GM12878 (cell line): ENCODE data around the gene KLRG1.

Experiments
- BMI1 ChIP-seq: fragments of 450-650 bp; IDR thresholded peaks from 2 replicates; pipeline ENCODE4 v1.6.1; 2016; ENCODE audit warnings: mild to moderate bottlenecking, moderate library complexity, borderline replicate concordance
- MAX ChIP-seq: IDR thresholded peaks from 2 replicates; pipeline ENCODE4 v1.6.1; 2012; ENCODE audit warnings: low read depth, low read length, improper control_type of control experiment
- NFXL1 ChIP-seq: fragments of 450-650 bp; IDR thresholded peaks from 2 replicates; pipeline ENCODE4 v1.6.1; 2017; ENCODE audit warnings: antibody characterized with exemption, mild to moderate bottlenecking, borderline replicate concordance
- NFYA ChIP-seq: IDR thresholded peaks from 2 replicates; pipeline ENCODE4 v1.6.1; 2011; ENCODE audit warnings: low read depth, mild to moderate bottlenecking, low read length, improper control_type of control experiment, borderline replicate concordance
- NR2C1 ChIP-seq: fragments of 450-650 bp; IDR thresholded peaks from 2 replicates; pipeline ENCODE4 v1.6.1; 2017; ENCODE audit warnings: antibody characterized with exemption, mild to moderate bottlenecking, moderate library complexity
- NR2C2 ChIP-seq: IDR thresholded peaks from 2 replicates; pipeline ENCODE4 v1.6.1; 2011; ENCODE audit warnings: borderline replicate concordance, low read depth; ENCODE audit not compliant: control insufficient read depth, insufficient read length
- POLR2A ChIP-seq: IDR thresholded peaks from 2 replicates; pipeline ENCODE4 v1.6.1; 2011; ENCODE audit warnings: low read depth, mild to moderate bottlenecking, low read length
- SRF ChIP-seq, 2 experiments: IDR thresholded peaks; 2 replicates each; pipeline ENCODE4 v1.6.1; 2011; ENCODE audit warnings: low read depth in 2 of 2, low read length in 2 of 2, mild to moderate bottlenecking in 1 of 2, moderate library complexity in 1 of 2
- TAF1 ChIP-seq: IDR thresholded peaks from 2 replicates; pipeline ENCODE4 v1.6.1; 2011; ENCODE audit warnings: mild to moderate bottlenecking, low read depth, low read length, borderline replicate concordance
- YY1 ChIP-seq: IDR thresholded peaks from 2 replicates; pipeline ENCODE4 v1.6.1; 2011; ENCODE audit warnings: low read depth, mild to moderate bottlenecking, low read length
- ZBTB11 ChIP-seq: fragments of 450-650 bp; formaldehyde crosslinking; IDR thresholded peaks from 2 replicates; pipeline ENCODE4 v1.5.0; 2022; ENCODE audit warnings: mild to moderate bottlenecking, missing genetic modification characterization
- TF ChIP-seq, protein P1 (sequence below), 3 experiments: IDR thresholded peaks in 2 of 3; conservative IDR thresholded peaks in 1 of 3; 2 replicates each; pipeline ENCODE4 v1.5.1; 2011; ENCODE audit warnings: low read depth in 3 of 3, low read length in 3 of 3, mild to moderate bottlenecking in 3 of 3, control low read depth in 2 of 3, moderate library complexity in 2 of 3, inconsistent platforms in 1 of 3, mixed read lengths in 1 of 3; ENCODE audit not compliant: control insufficient read depth in 2 of 3, insufficient read depth in 1 of 3; ENCODE audit errors: extremely low read depth in 1 of 3
- TF ChIP-seq, protein P2 (sequence below): fragments of 450-650 bp; IDR thresholded peaks from 2 replicates; pipeline ENCODE4 v1.6.1; 2017; ENCODE audit warnings: mild to moderate bottlenecking, moderate library complexity
- TF ChIP-seq, protein P3 (sequence below): fragments of 450-650 bp; IDR thresholded peaks from 2 replicates; pipeline ENCODE4 v1.6.1; 2017; ENCODE audit warnings: antibody characterized with exemption, mild to moderate bottlenecking, moderate library complexity

- TF ChIP-seq TAF1 (no peak), NR2C1 (no peak), YY1 (no peak), NR2C2 (no peak), SRF (IDR thresholded peaks at IDR 0.05; ENCODE audit: low read depth in 2 of 2, low read length in 2 of 2) (no peak), ZBTB11 (CRISPR knock-in tag) (no peak), NFXL1 (no peak), MAX (no peak), NFYA (no peak), POLR2A (no peak), BMI1 (no peak)
- TF ChIP-seq, protein P1, sequence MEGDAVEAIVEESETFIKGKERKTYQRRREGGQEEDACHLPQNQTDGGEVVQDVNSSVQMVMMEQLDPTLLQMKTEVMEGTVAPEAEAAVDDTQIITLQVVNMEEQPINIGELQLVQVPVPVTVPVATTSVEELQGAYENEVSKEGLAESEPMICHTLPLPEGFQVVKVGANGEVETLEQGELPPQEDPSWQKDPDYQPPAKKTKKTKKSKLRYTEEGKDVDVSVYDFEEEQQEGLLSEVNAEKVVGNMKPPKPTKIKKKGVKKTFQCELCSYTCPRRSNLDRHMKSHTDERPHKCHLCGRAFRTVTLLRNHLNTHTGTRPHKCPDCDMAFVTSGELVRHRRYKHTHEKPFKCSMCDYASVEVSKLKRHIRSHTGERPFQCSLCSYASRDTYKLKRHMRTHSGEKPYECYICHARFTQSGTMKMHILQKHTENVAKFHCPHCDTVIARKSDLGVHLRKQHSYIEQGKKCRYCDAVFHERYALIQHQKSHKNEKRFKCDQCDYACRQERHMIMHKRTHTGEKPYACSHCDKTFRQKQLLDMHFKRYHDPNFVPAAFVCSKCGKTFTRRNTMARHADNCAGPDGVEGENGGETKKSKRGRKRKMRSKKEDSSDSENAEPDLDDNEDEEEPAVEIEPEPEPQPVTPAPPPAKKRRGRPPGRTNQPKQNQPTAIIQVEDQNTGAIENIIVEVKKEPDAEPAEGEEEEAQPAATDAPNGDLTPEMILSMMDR (IDR thresholded peaks at IDR 0.05 in 2 of 3, conservative IDR thresholded peaks at IDR 0.05 in 1 of 3; ENCODE audit: control insufficient read depth in 2 of 3, extremely low read depth in 1 of 3, insufficient read depth in 1 of 3, low read depth in 3 of 3, low read length in 3 of 3) = no peak
- TF ChIP-seq, protein P2, sequence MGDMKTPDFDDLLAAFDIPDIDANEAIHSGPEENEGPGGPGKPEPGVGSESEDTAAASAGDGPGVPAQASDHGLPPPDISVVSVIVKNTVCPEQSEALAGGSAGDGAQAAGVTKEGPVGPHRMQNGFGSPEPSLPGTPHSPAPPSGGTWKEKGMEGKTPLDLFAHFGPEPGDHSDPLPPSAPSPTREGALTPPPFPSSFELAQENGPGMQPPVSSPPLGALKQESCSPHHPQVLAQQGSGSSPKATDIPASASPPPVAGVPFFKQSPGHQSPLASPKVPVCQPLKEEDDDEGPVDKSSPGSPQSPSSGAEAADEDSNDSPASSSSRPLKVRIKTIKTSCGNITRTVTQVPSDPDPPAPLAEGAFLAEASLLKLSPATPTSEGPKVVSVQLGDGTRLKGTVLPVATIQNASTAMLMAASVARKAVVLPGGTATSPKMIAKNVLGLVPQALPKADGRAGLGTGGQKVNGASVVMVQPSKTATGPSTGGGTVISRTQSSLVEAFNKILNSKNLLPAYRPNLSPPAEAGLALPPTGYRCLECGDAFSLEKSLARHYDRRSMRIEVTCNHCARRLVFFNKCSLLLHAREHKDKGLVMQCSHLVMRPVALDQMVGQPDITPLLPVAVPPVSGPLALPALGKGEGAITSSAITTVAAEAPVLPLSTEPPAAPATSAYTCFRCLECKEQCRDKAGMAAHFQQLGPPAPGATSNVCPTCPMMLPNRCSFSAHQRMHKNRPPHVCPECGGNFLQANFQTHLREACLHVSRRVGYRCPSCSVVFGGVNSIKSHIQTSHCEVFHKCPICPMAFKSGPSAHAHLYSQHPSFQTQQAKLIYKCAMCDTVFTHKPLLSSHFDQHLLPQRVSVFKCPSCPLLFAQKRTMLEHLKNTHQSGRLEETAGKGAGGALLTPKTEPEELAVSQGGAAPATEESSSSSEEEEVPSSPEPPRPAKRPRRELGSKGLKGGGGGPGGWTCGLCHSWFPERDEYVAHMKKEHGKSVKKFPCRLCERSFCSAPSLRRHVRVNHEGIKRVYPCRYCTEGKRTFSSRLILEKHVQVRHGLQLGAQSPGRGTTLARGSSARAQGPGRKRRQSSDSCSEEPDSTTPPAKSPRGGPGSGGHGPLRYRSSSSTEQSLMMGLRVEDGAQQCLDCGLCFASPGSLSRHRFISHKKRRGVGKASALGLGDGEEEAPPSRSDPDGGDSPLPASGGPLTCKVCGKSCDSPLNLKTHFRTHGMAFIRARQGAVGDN = no peak
- TF ChIP-seq, protein P3, sequence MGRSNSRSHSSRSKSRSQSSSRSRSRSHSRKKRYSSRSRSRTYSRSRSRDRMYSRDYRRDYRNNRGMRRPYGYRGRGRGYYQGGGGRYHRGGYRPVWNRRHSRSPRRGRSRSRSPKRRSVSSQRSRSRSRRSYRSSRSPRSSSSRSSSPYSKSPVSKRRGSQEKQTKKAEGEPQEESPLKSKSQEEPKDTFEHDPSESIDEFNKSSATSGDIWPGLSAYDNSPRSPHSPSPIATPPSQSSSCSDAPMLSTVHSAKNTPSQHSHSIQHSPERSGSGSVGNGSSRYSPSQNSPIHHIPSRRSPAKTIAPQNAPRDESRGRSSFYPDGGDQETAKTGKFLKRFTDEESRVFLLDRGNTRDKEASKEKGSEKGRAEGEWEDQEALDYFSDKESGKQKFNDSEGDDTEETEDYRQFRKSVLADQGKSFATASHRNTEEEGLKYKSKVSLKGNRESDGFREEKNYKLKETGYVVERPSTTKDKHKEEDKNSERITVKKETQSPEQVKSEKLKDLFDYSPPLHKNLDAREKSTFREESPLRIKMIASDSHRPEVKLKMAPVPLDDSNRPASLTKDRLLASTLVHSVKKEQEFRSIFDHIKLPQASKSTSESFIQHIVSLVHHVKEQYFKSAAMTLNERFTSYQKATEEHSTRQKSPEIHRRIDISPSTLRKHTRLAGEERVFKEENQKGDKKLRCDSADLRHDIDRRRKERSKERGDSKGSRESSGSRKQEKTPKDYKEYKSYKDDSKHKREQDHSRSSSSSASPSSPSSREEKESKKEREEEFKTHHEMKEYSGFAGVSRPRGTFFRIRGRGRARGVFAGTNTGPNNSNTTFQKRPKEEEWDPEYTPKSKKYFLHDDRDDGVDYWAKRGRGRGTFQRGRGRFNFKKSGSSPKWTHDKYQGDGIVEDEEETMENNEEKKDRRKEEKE = no peak
Observed at GRCh38 chr12:8989413-8989812, at the start of gene KLRG1.
